ENCODE measurements around the gene ZNF264. TPM values are rescaled to one million over a fixed set of nuclear protein-coding genes. Genes with fewer than 3 reads are reported as not detected.

ZNF264 gene
- total RNA-seq, 2 donors from 2014 or later, result 38.7 to 43.3 TPM

DNA sequence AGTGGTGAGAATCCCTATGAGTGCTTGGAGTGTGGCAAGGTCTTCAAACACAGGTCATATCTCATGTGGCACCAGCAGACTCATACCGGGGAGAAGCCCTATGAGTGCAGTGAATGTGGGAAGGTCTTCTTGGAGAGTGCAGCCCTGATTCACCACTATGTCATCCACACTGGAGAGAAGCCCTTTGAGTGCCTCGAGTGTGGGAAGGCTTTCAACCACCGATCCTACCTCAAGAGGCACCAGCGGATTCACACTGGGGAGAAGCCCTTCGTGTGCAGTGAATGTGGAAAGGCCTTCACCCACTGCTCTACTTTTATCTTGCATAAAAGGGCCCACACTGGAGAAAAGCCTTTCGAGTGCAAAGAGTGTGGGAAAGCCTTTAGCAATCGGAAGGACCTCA, 20.8 kb downstream of the ZNF264 start:
- no peak for ATAC-seq (replicated peaks in 1 of 2)
- Mint-ChIP-seq H3K4me1 (ENCODE audit: low read depth) (no peaks in the 10 kb centered on the region), H3K36me3 (ENCODE audit: insufficient read depth in 2 of 2) (peaks cover 41 to 72% of the 10 kb centered on the region in 2 donors), H3K27ac (no peak overlapping the region), H3K4me3 (no peak overlapping the region), H3K9me3 (peaks cover 10 to 14% of the 10 kb centered on the region in 2 donors), H3K27me3 (ENCODE audit: low read depth) (no peaks in the 10 kb centered on the region)
- no peak for DNase-seq

DNA sequence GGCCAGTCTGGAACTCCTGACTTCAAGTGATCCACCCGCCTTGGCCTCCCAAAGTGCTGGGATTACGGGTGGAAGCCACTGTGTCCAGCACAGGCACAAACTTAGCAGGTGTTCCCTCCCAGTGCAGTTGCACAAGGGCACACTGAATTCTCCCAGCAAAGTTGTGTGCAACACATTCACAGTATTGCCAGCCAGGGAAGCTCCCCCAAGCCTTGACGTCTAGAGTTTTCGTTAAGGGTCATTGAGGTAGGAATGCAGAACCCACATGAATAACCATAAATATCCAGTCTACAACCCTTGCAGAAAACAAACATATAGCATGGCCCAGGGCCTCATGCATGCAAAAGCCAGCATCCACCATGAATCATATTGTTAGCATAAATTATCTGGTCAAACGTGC, 36.2 kb downstream of the ZNF264 start:
- H3K9me3 Mint-ChIP-seq, result peaks cover 10 to 15% of the 10 kb centered on the region in 2 donors

GRCh38 chr19:57231686-57232085, 40.4 kb downstream of the ZNF264 start:
- peaks cover 0 to 3% of the 10 kb centered on the region in 2 donors for H3K9me3 Mint-ChIP-seq
- peaks cover 0 to 5% of the 10 kb centered on the region in 2 donors for H3K36me3 Mint-ChIP-seq (ENCODE audit: insufficient read depth in 2 of 2)
- no peak overlapping the region for H3K4me3 Mint-ChIP-seq
- ATAC-seq (replicated peaks in 1 of 2) (no peak), DNase-seq (no peak)
- no peak overlapping the region for H3K27ac Mint-ChIP-seq
- no peaks in the 10 kb centered on the region for H3K27me3 Mint-ChIP-seq (ENCODE audit: low read depth)
- H3K4me1 Mint-ChIP-seq (ENCODE audit: low read depth), result no peaks in the 10 kb centered on the region

More for the DNA sequence above, 36.2 kb downstream of the ZNF264 start:
- Mint-ChIP-seq H3K4me3 (no peak overlapping the region), H3K27ac (no peak overlapping the region), H3K27me3 (ENCODE audit: low read depth) (no peaks in the 10 kb centered on the region), H3K36me3 (ENCODE audit: insufficient read depth in 2 of 2) (peaks cover 4 to 16% of the 10 kb centered on the region in 2 donors), H3K4me1 (ENCODE audit: low read depth) (no peaks in the 10 kb centered on the region)
- no peak for DNase-seq
- ATAC-seq (replicated peaks in 1 of 2), result no peak

- Mint-ChIP-seq H3K4me3 (no peak overlapping the region), H3K9me3 (no peaks in the 10 kb centered on the region), H3K36me3 (ENCODE audit: insufficient read depth in 2 of 2) (peaks cover 0 to 2% of the 10 kb centered on the region in 2 donors), H3K4me1 (ENCODE audit: low read depth) (no peaks in the 10 kb centered on the region), H3K27me3 (ENCODE audit: low read depth) (no peaks in the 10 kb centered on the region), H3K27ac (no peak overlapping the region)
- no peak for DNase-seq
- no peak for ATAC-seq (replicated peaks in 1 of 2)
These were observed 41.9 kb downstream of the ZNF264 start for GRCh38 chr19:57233207-57233606.

DNA sequence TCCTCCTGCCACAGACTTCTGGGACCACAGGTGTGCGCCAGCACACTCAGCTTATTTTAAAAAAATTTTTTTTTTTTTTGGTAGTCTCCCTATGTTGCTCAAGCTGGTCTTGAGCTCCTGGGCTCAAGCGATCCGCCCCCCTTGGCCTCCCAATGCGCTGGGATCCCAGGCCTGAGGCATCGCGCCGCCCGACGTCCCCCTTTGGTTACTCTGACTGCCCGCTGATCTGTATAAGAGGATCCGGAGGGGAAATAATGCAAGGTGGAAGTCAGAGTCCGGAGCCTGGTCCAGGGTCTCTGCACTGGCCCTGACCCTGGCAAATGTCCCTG, 48.6 kb downstream of the ZNF264 start:
- peak overlapping the region; percentile 91 for H3K27ac Mint-ChIP-seq
- peak overlapping the region; percentile 81 to 93 for H3K4me3 Mint-ChIP-seq
- DNase-seq, result no peak
- H3K4me1 Mint-ChIP-seq (ENCODE audit: low read depth), result peaks cover 27% of the 10 kb centered on the region
- no peaks in the 10 kb centered on the region for H3K27me3 Mint-ChIP-seq (ENCODE audit: low read depth)
- H3K9me3 Mint-ChIP-seq, result no peaks in the 10 kb centered on the region
- peaks cover 9 to 24% of the 10 kb centered on the region in 2 donors for H3K36me3 Mint-ChIP-seq (ENCODE audit: insufficient read depth in 2 of 2)
- no peak for ATAC-seq (replicated peaks in 1 of 2)

- Mint-ChIP-seq H3K27ac (peak within 1 kb of the TSS; percentile 91), H3K4me1 (ENCODE audit: low read depth) (peaks cover 27% of the 10 kb centered on the region), H3K4me3 (peak within 1 kb of the TSS; percentile 81 to 93), H3K9me3 (no peaks in the 10 kb centered on the region), H3K27me3 (ENCODE audit: low read depth) (no peaks in the 10 kb centered on the region), H3K36me3 (ENCODE audit: insufficient read depth in 2 of 2) (peaks cover 13 to 27% of the 10 kb centered on the region in 2 donors)
- peak; percentile 95 to 96 for DNase-seq
- peak; percentile 98 for ATAC-seq (replicated peaks in 1 of 2)
These were observed 49.2 kb downstream of the ZNF264 start, which contains the start of gene ZNF805 for GRCh38 chr19:57240311-57241090. Gene ZNF805, plus strand, starts transcription at chr19:57240632. Its CDS starts 260 bp downstream, at chr19:57240892.

- H3K9me3 Mint-ChIP-seq, result no peaks in the 10 kb centered on the region
- H3K36me3 Mint-ChIP-seq (ENCODE audit: insufficient read depth in 2 of 2), result peaks cover 16 to 31% of the 10 kb centered on the region in 2 donors
- peak overlapping the region; percentile 87 for H3K27ac Mint-ChIP-seq
- no peaks in the 10 kb centered on the region for H3K27me3 Mint-ChIP-seq (ENCODE audit: low read depth)
- H3K4me3 Mint-ChIP-seq, result peak overlapping the region; percentile 81 to 93
- peaks cover 27% of the 10 kb centered on the region for H3K4me1 Mint-ChIP-seq (ENCODE audit: low read depth)
- DNase-seq, result no peak
- no peak for ATAC-seq (replicated peaks in 1 of 2)
These were observed 49.9 kb downstream of the ZNF264 start for GRCh38 chr19:57241176-57241575.

DNA sequence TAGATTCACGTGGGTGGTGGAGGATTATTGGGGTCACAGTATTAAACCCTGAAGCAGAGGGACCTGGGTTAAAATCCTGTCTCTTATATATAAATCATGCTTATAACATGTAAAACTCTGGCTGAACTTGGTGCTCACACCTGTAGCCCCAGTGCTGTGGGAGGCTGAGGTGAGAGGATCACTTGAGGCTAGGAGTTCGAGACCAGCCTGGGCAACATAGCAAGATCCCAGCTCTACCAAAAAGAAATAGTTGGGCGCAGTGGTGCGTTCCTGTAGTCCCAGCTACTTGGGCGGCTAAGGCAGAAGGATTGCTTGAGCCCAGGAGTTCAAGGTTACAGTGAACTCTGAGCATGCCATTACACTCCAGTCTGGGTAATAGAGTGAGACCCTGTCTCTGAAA, 51.5 kb downstream of the ZNF264 start:
- H3K4me3 Mint-ChIP-seq, result peak overlapping the region; percentile 12
- DNase-seq (no peak), ATAC-seq (replicated peaks in 1 of 2) (no peak)
- no peak overlapping the region for H3K27ac Mint-ChIP-seq
- no peaks in the 10 kb centered on the region for H3K9me3 Mint-ChIP-seq
- H3K27me3 Mint-ChIP-seq (ENCODE audit: low read depth), result no peaks in the 10 kb centered on the region
- peaks cover 27% of the 10 kb centered on the region for H3K4me1 Mint-ChIP-seq (ENCODE audit: low read depth)
- H3K36me3 Mint-ChIP-seq (ENCODE audit: insufficient read depth in 2 of 2), result peaks cover 16 to 41% of the 10 kb centered on the region in 2 donors

DNA sequence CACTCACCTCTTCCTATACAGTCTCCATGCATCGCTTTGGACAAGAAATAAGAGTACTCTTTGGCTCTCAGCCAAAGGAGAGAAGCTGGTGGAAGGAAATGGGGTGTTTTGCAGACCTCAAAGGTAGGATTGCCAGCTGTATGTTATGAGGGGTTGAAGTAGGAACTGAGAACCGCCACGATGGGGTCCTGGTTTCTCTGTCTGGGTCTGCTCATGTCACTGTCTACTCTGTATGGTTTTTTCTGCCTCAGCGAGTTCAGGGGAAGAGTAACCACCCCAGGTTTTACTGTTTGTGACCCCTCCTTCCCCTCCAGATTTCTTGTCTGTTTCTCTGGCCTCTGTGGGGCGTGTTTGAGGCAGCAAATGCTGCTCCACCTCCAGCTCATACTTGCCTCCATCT, 53.2 kb downstream of the ZNF264 start:
- ATAC-seq (replicated peaks in 1 of 2), result no peak
- Mint-ChIP-seq H3K4me1 (ENCODE audit: low read depth) (peaks cover 27% of the 10 kb centered on the region), H3K27me3 (ENCODE audit: low read depth) (no peaks in the 10 kb centered on the region), H3K4me3 (no peak overlapping the region), H3K9me3 (no peaks in the 10 kb centered on the region), H3K27ac (no peak overlapping the region), H3K36me3 (ENCODE audit: insufficient read depth in 2 of 2) (peaks cover 21 to 52% of the 10 kb centered on the region in 2 donors)
- no peak for DNase-seq

- Mint-ChIP-seq H3K9me3 (peaks cover 0 to 2% of the 10 kb centered on the region in 2 donors), H3K36me3 (ENCODE audit: insufficient read depth in 2 of 2) (peaks cover 22 to 52% of the 10 kb centered on the region in 2 donors), H3K4me1 (ENCODE audit: low read depth) (peaks cover 23% of the 10 kb centered on the region), H3K27me3 (ENCODE audit: low read depth) (no peaks in the 10 kb centered on the region), H3K27ac (no peak overlapping the region), H3K4me3 (no peak overlapping the region)
- no peak for DNase-seq
- ATAC-seq (replicated peaks in 1 of 2), result no peak
These were observed 53.8 kb downstream of the ZNF264 start for GRCh38 chr19:57245066-57245465.

GRCh38 chr19:57245959-57246358, 54.7 kb downstream of the ZNF264 start:
- Mint-ChIP-seq H3K36me3 (ENCODE audit: insufficient read depth in 2 of 2) (peaks cover 28 to 57% of the 10 kb centered on the region in 2 donors), H3K27me3 (ENCODE audit: low read depth) (no peaks in the 10 kb centered on the region), H3K4me1 (ENCODE audit: low read depth) (peaks cover 21% of the 10 kb centered on the region), H3K27ac (no peak overlapping the region), H3K9me3 (peaks cover 5 to 8% of the 10 kb centered on the region in 2 donors), H3K4me3 (no peak overlapping the region)
- ATAC-seq (replicated peaks in 1 of 2), result no peak
- no peak for DNase-seq

- Mint-ChIP-seq H3K27ac (no peak overlapping the region), H3K36me3 (ENCODE audit: insufficient read depth in 2 of 2) (peaks cover 43 to 78% of the 10 kb centered on the region in 2 donors), H3K27me3 (ENCODE audit: low read depth) (no peaks in the 10 kb centered on the region), H3K4me3 (no peak overlapping the region), H3K4me1 (ENCODE audit: low read depth) (peaks cover 2% of the 10 kb centered on the region), H3K9me3 (peaks cover 10 to 13% of the 10 kb centered on the region in 2 donors)
- ATAC-seq (replicated peaks in 1 of 2) (no peak), DNase-seq (no peak)
These were observed 57.3 kb downstream of the ZNF264 start for GRCh38 chr19:57248646-57249045.

GRCh38 chr19:57249329-57249728, 58.0 kb downstream of the ZNF264 start:
- no peak overlapping the region for H3K4me3 Mint-ChIP-seq
- DNase-seq (no peak), ATAC-seq (replicated peaks in 1 of 2) (no peak)
- no peak overlapping the region for H3K27ac Mint-ChIP-seq
- peaks cover 6% of the 10 kb centered on the region for H3K4me1 Mint-ChIP-seq (ENCODE audit: low read depth)
- peaks cover 10 to 16% of the 10 kb centered on the region in 2 donors for H3K9me3 Mint-ChIP-seq
- H3K27me3 Mint-ChIP-seq (ENCODE audit: low read depth), result no peaks in the 10 kb centered on the region
- H3K36me3 Mint-ChIP-seq (ENCODE audit: insufficient read depth in 2 of 2), result peaks cover 50 to 79% of the 10 kb centered on the region in 2 donors

Data from activated T-cell treated with anti-CD3 and anti-CD28 coated beads, Interleukin-2, amount 50 U/mL, for 72 hours (primary cell).